Stimulated activated naive CD4-positive, alpha-beta T cell treated with Interleukin-2 at 50 U/mL for 16 hours (primary cell): Measurements from ENCODE around the gene PDXK.

Experiments
- DNase-seq: peaks from one replicate; lab custom pipeline; 2025; lab: John Stamatoyannopoulos, UW

Gene PDXK

GRCh38 chr21:43805275-43805800 is 86.4 kb downstream of the PDXK start:
- no peak for DNase-seq

GRCh38 chr21:43806017-43806710 is 87.2 kb downstream of the PDXK start:
- DNase-seq: no peak

GRCh38 chr21:43808367-43808766 is 89.4 kb downstream of the PDXK start:
- DNase-seq: no peak

GRCh38 chr21:43808832-43809251 is 89.9 kb downstream of the PDXK start:
- no peak for DNase-seq

- no peak for DNase-seq
These were observed 90.4 kb downstream of the PDXK start for GRCh38 chr21:43809346-43809799.

GRCh38 chr21:43809853-43810504 is 91.0 kb downstream of the PDXK start:
- DNase-seq: no peak

- DNase-seq: peak; percentile 79
These were observed 91.8 kb downstream of the PDXK start for GRCh38 chr21:43810505-43811261.

- no peak for DNase-seq
These were observed 92.6 kb downstream of the PDXK start for GRCh38 chr21:43811262-43812105.
